GM12872 (cell line): ENCODE data around the gene RPGRIP1L.

Experiments used
- TF ChIP-seq, protein P1 (sequence below): IDR thresholded peaks from 3 replicates; pipeline ENCODE4 v1.5.1; 2011; ENCODE audit warnings: low read depth, mild to moderate bottlenecking, low read length, moderate library complexity; ENCODE audit not compliant: insufficient read depth

RPGRIP1L gene

DNA sequence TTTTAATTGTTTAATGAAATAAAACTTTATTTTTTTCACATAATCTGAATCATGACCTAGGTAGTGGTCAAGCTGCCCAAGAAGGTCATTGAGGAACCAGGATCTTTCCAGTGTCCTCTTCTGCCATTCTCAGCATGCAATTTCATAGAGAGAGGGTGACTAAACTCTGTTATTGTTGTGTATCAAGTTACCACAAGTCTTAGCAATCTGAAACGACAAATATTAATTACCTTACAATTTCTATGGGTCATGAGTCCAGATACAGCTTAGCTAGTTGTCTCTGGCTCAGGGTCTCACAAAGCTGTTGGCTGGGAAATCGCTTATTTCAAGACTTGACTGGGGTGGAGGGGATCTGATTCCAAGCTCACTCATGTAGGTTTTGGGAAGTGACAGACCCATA is 37.9 kb upstream of the RPGRIP1L start:
- TF ChIP-seq, protein P1, sequence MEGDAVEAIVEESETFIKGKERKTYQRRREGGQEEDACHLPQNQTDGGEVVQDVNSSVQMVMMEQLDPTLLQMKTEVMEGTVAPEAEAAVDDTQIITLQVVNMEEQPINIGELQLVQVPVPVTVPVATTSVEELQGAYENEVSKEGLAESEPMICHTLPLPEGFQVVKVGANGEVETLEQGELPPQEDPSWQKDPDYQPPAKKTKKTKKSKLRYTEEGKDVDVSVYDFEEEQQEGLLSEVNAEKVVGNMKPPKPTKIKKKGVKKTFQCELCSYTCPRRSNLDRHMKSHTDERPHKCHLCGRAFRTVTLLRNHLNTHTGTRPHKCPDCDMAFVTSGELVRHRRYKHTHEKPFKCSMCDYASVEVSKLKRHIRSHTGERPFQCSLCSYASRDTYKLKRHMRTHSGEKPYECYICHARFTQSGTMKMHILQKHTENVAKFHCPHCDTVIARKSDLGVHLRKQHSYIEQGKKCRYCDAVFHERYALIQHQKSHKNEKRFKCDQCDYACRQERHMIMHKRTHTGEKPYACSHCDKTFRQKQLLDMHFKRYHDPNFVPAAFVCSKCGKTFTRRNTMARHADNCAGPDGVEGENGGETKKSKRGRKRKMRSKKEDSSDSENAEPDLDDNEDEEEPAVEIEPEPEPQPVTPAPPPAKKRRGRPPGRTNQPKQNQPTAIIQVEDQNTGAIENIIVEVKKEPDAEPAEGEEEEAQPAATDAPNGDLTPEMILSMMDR: no peak

DNA sequence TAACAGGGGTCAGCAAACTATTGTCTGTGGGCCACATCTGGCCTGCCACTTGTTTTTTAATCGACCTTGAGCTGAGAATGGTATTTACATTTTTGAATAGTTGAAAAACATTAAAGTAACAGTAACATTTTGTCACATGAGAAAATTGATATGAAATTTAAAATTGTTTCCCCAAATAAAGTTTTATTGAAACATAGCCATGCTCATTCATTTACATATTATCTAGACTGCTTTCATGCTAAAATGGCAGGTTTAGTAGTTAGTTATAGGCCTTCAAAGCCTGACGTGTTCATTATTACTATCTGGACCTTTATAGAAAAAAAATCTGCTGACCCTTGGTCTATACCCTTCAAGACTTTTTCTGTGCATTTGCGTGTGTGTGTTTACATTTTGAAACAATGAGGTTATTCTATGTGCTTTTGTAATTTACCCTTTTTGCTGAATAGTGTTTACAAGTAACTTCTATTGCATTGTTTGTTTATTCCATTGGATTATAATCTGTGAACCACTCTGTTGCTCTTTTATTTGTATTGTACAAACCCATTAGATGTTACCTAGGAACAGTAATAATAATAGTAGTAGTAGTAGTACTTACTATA is 37.4 kb upstream of the RPGRIP1L start:
- TF ChIP-seq, protein P1: no peak

DNA sequence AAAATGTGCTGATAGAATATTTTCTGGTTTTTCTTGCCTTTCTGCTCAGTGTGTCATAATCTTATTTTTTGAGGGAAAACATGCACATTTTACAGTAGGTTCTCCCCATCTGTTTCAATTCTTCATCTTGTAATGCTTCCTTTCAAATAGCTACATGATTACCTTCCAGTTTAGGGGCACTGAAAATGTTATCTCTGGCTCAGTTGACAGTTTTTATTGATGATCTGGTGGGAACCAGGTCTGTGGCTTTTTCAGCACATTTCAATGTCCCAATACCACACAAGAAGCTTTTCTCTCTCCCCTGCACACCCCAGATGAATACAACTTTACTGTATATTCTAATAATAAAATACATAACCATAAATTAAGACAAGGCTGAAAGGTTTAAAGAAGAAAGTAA is 36.8 kb upstream of the RPGRIP1L start:
- TF ChIP-seq, protein P1: no peak

DNA sequence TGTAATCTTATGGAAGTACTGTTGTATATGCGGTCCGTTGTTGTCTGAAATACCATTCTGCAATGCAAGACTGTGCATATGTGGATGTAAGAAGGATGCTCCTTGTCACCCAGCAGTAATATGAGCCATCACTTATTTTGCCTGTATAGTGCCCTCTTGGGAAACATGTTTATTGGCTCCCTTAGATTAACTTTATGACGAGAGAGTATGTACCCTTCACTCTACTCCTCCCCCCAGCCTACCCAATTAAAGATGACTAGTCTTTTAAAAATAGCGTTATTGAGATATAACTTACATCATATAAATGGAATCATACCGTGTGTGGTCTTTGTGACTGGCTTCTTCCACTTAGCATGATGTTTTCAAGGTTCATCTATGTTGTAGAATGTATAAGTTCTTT is 33.9 kb upstream of the RPGRIP1L start:
- TF ChIP-seq, protein P1: no peak

DNA sequence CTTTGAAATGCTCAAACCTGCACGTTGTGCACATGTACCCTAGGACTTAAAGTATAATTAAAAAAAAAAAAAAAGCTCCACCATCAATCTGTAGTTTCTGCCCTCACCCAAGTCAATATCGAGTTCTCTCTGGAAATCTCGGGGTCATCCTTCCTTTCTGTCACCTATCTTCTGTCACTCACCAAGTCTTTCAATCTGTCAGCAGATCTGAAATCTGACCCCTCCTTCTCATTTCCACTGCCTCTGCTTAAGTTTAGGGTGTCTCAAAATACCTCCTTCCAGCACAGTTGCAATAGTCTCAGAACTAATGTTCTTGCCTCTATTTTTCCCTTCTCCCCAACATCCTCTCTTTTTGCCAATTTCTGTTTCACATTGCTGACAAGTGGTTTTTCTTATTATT is 32.6 kb upstream of the RPGRIP1L start:
- TF ChIP-seq, protein P1: no peak

DNA sequence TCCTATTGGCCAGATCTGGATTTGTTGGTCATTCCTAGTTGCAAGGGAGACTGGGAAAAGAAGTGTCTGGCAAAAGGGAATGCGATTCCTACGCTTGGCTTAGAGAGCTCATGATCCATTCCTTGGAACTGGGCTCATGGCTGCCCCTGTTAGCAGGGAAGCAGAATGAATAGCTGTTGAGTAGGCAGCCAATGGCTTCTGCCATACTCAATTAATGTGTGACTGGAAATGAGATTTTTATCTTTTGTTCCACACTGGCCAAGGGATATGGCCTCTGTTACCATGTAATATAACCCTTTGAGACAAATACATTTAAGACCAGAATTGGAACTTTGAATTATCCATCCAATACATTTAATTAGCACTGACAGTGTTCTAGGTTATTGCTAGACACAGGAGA is 31.2 kb upstream of the RPGRIP1L start:
- TF ChIP-seq, protein P1: no peak

DNA sequence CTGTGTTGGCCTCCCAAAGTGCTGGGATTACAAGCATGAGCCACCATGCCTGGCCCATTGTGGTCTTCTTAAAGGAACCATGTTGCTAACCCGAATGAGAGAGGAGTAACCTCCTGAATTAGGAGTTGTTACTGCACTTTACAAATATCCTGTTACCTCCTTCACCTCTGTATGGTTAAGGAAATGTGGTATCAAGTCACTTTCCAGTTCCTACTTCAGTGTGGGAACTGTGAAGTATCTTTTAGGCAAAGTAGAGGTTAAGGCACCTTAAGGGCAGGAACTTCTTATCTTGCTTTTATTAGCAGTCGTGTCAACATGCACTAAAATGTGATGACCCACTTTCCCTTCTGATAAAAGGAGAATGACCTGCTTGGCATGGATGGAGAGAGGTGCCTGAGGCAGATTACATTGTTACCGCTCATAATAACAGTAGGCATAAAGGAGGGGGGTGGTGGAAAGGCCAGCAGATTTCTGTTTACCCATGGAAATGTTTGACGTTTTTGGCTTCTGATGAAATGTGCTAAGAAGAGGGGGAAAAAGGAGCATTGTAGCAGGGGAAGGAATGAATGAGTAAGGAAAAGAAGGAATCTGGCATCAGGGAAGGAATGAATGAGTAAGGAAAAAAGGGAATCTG is 28.8 kb upstream of the RPGRIP1L start:
- TF ChIP-seq, protein P1: no peak
